GM12872 (cell line): ENCODE results near the gene TRUB1.

Experiments
- CTCF ChIP-seq: IDR thresholded peaks from 3 replicates; pipeline ENCODE4 v1.5.1; 2011; ENCODE audit warnings: low read depth, mild to moderate bottlenecking, low read length, moderate library complexity; ENCODE audit not compliant: insufficient read depth

Gene TRUB1

GRCh38 chr10:115022733-115023132 is 84.7 kb downstream of the TRUB1 start:
- no peak for TF ChIP-seq CTCF

- no peak for TF ChIP-seq CTCF
Measured at GRCh38 chr10:115023715-115024114, 85.7 kb downstream of the TRUB1 start.

GRCh38 chr10:115024371-115024770 is 86.4 kb downstream of the TRUB1 start:
- no peak for TF ChIP-seq CTCF

GRCh38 chr10:115026056-115026745 is 88.2 kb downstream of the TRUB1 start:
- no peak for TF ChIP-seq CTCF

GRCh38 chr10:115026746-115027140 is 88.7 kb downstream of the TRUB1 start:
- TF ChIP-seq CTCF = no peak
